ENCODE data around the gene MYOCD.

The MYOCD gene

GRCh38 chr17:12768255-12768654, 102.6 kb downstream of the MYOCD start:
- peaks cover 9% of the 10 kb centered on the region for H3K4me1 ChIP-seq (ENCODE audit: control insufficient read depth, insufficient read depth, low read length)
- H3K27me3 ChIP-seq (replicated peaks; ENCODE audit: control insufficient read depth, insufficient read depth, low read length): peaks cover 7% of the 10 kb centered on the region
- no peak for DNase-seq (ENCODE audit: low read depth)
- no peak overlapping the region for H3K4me3 ChIP-seq (ENCODE audit: low read length)
- H3K9ac ChIP-seq (ENCODE audit: low read length): no peak overlapping the region
- no peaks in the 10 kb centered on the region for H3K9me3 ChIP-seq (ENCODE audit: control insufficient read depth, low read length)
- H3K36me3 ChIP-seq (ENCODE audit: control insufficient read depth, insufficient read depth, low read length, severe bottlenecking): no peaks in the 10 kb centered on the region

GRCh38 chr17:12769981-12770380, 104.3 kb downstream of the MYOCD start:
- DNase-seq (ENCODE audit: low read depth): no peak
- H3K9me3 ChIP-seq (ENCODE audit: control insufficient read depth, low read length): no peaks in the 10 kb centered on the region
- H3K9ac ChIP-seq (ENCODE audit: low read length): no peak overlapping the region
- H3K4me3 ChIP-seq (ENCODE audit: low read length): no peak overlapping the region
- peaks cover 5% of the 10 kb centered on the region for H3K27me3 ChIP-seq (replicated peaks; ENCODE audit: control insufficient read depth, insufficient read depth, low read length)
- H3K4me1 ChIP-seq (ENCODE audit: control insufficient read depth, insufficient read depth, low read length): peaks cover 9% of the 10 kb centered on the region
- no peaks in the 10 kb centered on the region for H3K36me3 ChIP-seq (ENCODE audit: control insufficient read depth, insufficient read depth, low read length, severe bottlenecking)

- H3K9ac ChIP-seq (ENCODE audit: low read length): no peak overlapping the region
- DNase-seq (ENCODE audit: low read depth): no peak
- H3K9me3 ChIP-seq (ENCODE audit: control insufficient read depth, low read length): no peaks in the 10 kb centered on the region
- no peaks in the 10 kb centered on the region for H3K36me3 ChIP-seq (ENCODE audit: control insufficient read depth, insufficient read depth, low read length, severe bottlenecking)
- H3K27me3 ChIP-seq (replicated peaks; ENCODE audit: control insufficient read depth, insufficient read depth, low read length): peaks cover 12% of the 10 kb centered on the region
- no peak overlapping the region for H3K4me3 ChIP-seq (ENCODE audit: low read length)
- H3K4me1 ChIP-seq (ENCODE audit: control insufficient read depth, insufficient read depth, low read length): peaks cover 4% of the 10 kb centered on the region
These were observed 107.5 kb downstream of the MYOCD start for GRCh38 chr17:12773153-12773552.

GRCh38 chr17:12789075-12789480, 123.4 kb downstream of the MYOCD start:
- H3K27me3 ChIP-seq (replicated peaks; ENCODE audit: control insufficient read depth, insufficient read depth, low read length): peaks cover 21% of the 10 kb centered on the region
- H3K9ac ChIP-seq (ENCODE audit: low read length): peak overlapping the region; percentile 73
- H3K36me3 ChIP-seq (ENCODE audit: control insufficient read depth, insufficient read depth, low read length, severe bottlenecking): no peaks in the 10 kb centered on the region
- H3K4me3 ChIP-seq (ENCODE audit: low read length): peak overlapping the region; percentile 88
- no peaks in the 10 kb centered on the region for H3K9me3 ChIP-seq (ENCODE audit: control insufficient read depth, low read length)
- H3K4me1 ChIP-seq (ENCODE audit: control insufficient read depth, insufficient read depth, low read length): peaks cover 6% of the 10 kb centered on the region
- DNase-seq (ENCODE audit: low read depth): no peak

- DNase-seq (ENCODE audit: low read depth): peak; percentile 85
- Histone ChIP-seq H3K9me3 (ENCODE audit: control insufficient read depth, low read length) (no peaks in the 10 kb centered on the region), H3K27me3 (replicated peaks; ENCODE audit: control insufficient read depth, insufficient read depth, low read length) (peaks cover 21% of the 10 kb centered on the region), H3K9ac (ENCODE audit: low read length) (peak within 1 kb of the TSS; percentile 73), H3K36me3 (ENCODE audit: control insufficient read depth, insufficient read depth, low read length, severe bottlenecking) (no peaks in the 10 kb centered on the region), H3K4me1 (ENCODE audit: control insufficient read depth, insufficient read depth, low read length) (peaks cover 6% of the 10 kb centered on the region), H3K4me3 (ENCODE audit: low read length) (peak within 1 kb of the TSS; percentile 88)
These were observed 124.0 kb downstream of the MYOCD start, which contains the start of gene ARHGAP44 for GRCh38 chr17:12789481-12790248. ARHGAP44 (plus strand) TSS chr17:12789498; CDS start chr17:12789839, 341 bp downstream.

- DNase-seq (ENCODE audit: low read depth): no peak
- Histone ChIP-seq H3K4me3 (ENCODE audit: low read length) (peak overlapping the region; percentile 88), H3K4me1 (ENCODE audit: control insufficient read depth, insufficient read depth, low read length) (peaks cover 6% of the 10 kb centered on the region), H3K9ac (ENCODE audit: low read length) (peak overlapping the region; percentile 73), H3K9me3 (ENCODE audit: control insufficient read depth, low read length) (no peaks in the 10 kb centered on the region), H3K36me3 (ENCODE audit: control insufficient read depth, insufficient read depth, low read length, severe bottlenecking) (no peaks in the 10 kb centered on the region), H3K27me3 (replicated peaks; ENCODE audit: control insufficient read depth, insufficient read depth, low read length) (peaks cover 16% of the 10 kb centered on the region)
These were observed 124.8 kb downstream of the MYOCD start for GRCh38 chr17:12790249-12791106.

- no peaks in the 10 kb centered on the region for H3K36me3 ChIP-seq (ENCODE audit: control insufficient read depth, insufficient read depth, low read length, severe bottlenecking)
- H3K4me3 ChIP-seq (ENCODE audit: low read length): no peak overlapping the region
- H3K9ac ChIP-seq (ENCODE audit: low read length): no peak overlapping the region
- DNase-seq (ENCODE audit: low read depth): no peak
- H3K4me1 ChIP-seq (ENCODE audit: control insufficient read depth, insufficient read depth, low read length): peaks cover 3% of the 10 kb centered on the region
- peaks cover 7% of the 10 kb centered on the region for H3K9me3 ChIP-seq (ENCODE audit: control insufficient read depth, low read length)
- H3K27me3 ChIP-seq (replicated peaks; ENCODE audit: control insufficient read depth, insufficient read depth, low read length): no peaks in the 10 kb centered on the region
These were observed 129.3 kb downstream of the MYOCD start for GRCh38 chr17:12794919-12795532.

- no peak overlapping the region for H3K4me3 ChIP-seq (ENCODE audit: low read length)
- H3K9ac ChIP-seq (ENCODE audit: low read length): no peak overlapping the region
- H3K27me3 ChIP-seq (replicated peaks; ENCODE audit: control insufficient read depth, insufficient read depth, low read length): no peaks in the 10 kb centered on the region
- no peaks in the 10 kb centered on the region for H3K36me3 ChIP-seq (ENCODE audit: control insufficient read depth, insufficient read depth, low read length, severe bottlenecking)
- no peak for DNase-seq (ENCODE audit: low read depth)
- peaks cover 7% of the 10 kb centered on the region for H3K9me3 ChIP-seq (ENCODE audit: control insufficient read depth, low read length)
- no peaks in the 10 kb centered on the region for H3K4me1 ChIP-seq (ENCODE audit: control insufficient read depth, insufficient read depth, low read length)
These were observed 135.2 kb downstream of the MYOCD start for GRCh38 chr17:12800855-12801365.

GRCh38 chr17:12806630-12807029, 140.9 kb downstream of the MYOCD start:
- DNase-seq (ENCODE audit: low read depth): no peak
- Histone ChIP-seq H3K27me3 (replicated peaks; ENCODE audit: control insufficient read depth, insufficient read depth, low read length) (no peaks in the 10 kb centered on the region), H3K9ac (ENCODE audit: low read length) (no peak overlapping the region), H3K36me3 (ENCODE audit: control insufficient read depth, insufficient read depth, low read length, severe bottlenecking) (no peaks in the 10 kb centered on the region), H3K9me3 (ENCODE audit: control insufficient read depth, low read length) (peaks cover 11% of the 10 kb centered on the region), H3K4me1 (ENCODE audit: control insufficient read depth, insufficient read depth, low read length) (no peaks in the 10 kb centered on the region), H3K4me3 (ENCODE audit: low read length) (no peak overlapping the region)

GRCh38 chr17:12808723-12809122, 143.0 kb downstream of the MYOCD start:
- H3K4me1 ChIP-seq (ENCODE audit: control insufficient read depth, insufficient read depth, low read length): no peaks in the 10 kb centered on the region
- H3K4me3 ChIP-seq (ENCODE audit: low read length): no peak overlapping the region
- no peak overlapping the region for H3K9ac ChIP-seq (ENCODE audit: low read length)
- H3K36me3 ChIP-seq (ENCODE audit: control insufficient read depth, insufficient read depth, low read length, severe bottlenecking): no peaks in the 10 kb centered on the region
- no peak for DNase-seq (ENCODE audit: low read depth)
- no peaks in the 10 kb centered on the region for H3K27me3 ChIP-seq (replicated peaks; ENCODE audit: control insufficient read depth, insufficient read depth, low read length)
- peaks cover 11% of the 10 kb centered on the region for H3K9me3 ChIP-seq (ENCODE audit: control insufficient read depth, low read length)

GRCh38 chr17:12812877-12813276, 147.2 kb downstream of the MYOCD start:
- Histone ChIP-seq H3K9me3 (ENCODE audit: control insufficient read depth, low read length) (peaks cover 11% of the 10 kb centered on the region), H3K9ac (ENCODE audit: low read length) (no peak overlapping the region), H3K36me3 (ENCODE audit: control insufficient read depth, insufficient read depth, low read length, severe bottlenecking) (no peaks in the 10 kb centered on the region), H3K27me3 (replicated peaks; ENCODE audit: control insufficient read depth, insufficient read depth, low read length) (no peaks in the 10 kb centered on the region), H3K4me3 (ENCODE audit: low read length) (no peak overlapping the region), H3K4me1 (ENCODE audit: control insufficient read depth, insufficient read depth, low read length) (no peaks in the 10 kb centered on the region)
- no peak for DNase-seq (ENCODE audit: low read depth)
